Glutamatergic neuron (in vitro differentiated cells): ENCODE results near the gene LRRC30. TPM values are rescaled to one million over a fixed set of nuclear protein-coding genes. Genes with fewer than 3 reads are reported as not detected.

Experiments
- DNase-seq: peaks from one replicate; pipeline ENCODE4 v3.0.0; 2022
- H3K27ac Mint-ChIP-seq: one replicate; pipeline ENCODE4 v1.8.0; 2020; ENCODE audit warnings: mild to moderate bottlenecking, mixed read lengths, inconsistent platforms; ENCODE audit not compliant: unreplicated experiment
- H3K27me3 Mint-ChIP-seq: one replicate; pipeline ENCODE4 v1.8.0; 2020; ENCODE audit warnings: mild to moderate bottlenecking, moderate library complexity, mixed read lengths, inconsistent platforms; ENCODE audit not compliant: unreplicated experiment
- H3K36me3 Mint-ChIP-seq: one replicate; pipeline ENCODE4 v1.8.0; 2020; ENCODE audit warnings: mild to moderate bottlenecking, mixed read lengths, inconsistent platforms; ENCODE audit not compliant: unreplicated experiment
- H3K4me1 Mint-ChIP-seq: one replicate; pipeline ENCODE4 v1.8.0; 2020; ENCODE audit warnings: mild to moderate bottlenecking, low read depth, mixed read lengths, inconsistent platforms; ENCODE audit not compliant: unreplicated experiment
- H3K4me3 Mint-ChIP-seq: one replicate; pipeline ENCODE4 v1.8.0; 2020; ENCODE audit warnings: mild to moderate bottlenecking, mixed read lengths, inconsistent platforms; ENCODE audit not compliant: unreplicated experiment
- H3K9me3 Mint-ChIP-seq: one replicate; pipeline ENCODE4 v1.8.0; 2020; ENCODE audit warnings: mild to moderate bottlenecking, moderate library complexity, mixed read lengths, inconsistent platforms; ENCODE audit not compliant: unreplicated experiment
- long read RNA-seq: library from polyadenylated mRNA; unstranded; transcript quantifications from one replicate; pipeline ENCODE4 v2.0.0, GENCODE V29; 2020; ENCODE audit not compliant: unreplicated experiment
- total RNA-seq: library from RNA; stranded (reverse); fragmentation: NEBNext Ultra II Directional; extraction: Animal tissue kit (Norgen Biotek cat#: 25700); gene quantifications from one replicate; pipeline ENCODE4 v1.2.1, GENCODE V29; 2021; ENCODE audit not compliant: unreplicated experiment
- TF ChIP-seq, protein P1 (sequence below): fragments of 200-600 bp; sonication (generic); IDR thresholded peaks from one replicate; pipeline ENCODE4 v1.5.0; 2021; ENCODE audit not compliant: partially characterized antibody, unreplicated experiment

The LRRC30 gene
- total RNA-seq = not detected
- long read RNA-seq = 0 reads

DNA sequence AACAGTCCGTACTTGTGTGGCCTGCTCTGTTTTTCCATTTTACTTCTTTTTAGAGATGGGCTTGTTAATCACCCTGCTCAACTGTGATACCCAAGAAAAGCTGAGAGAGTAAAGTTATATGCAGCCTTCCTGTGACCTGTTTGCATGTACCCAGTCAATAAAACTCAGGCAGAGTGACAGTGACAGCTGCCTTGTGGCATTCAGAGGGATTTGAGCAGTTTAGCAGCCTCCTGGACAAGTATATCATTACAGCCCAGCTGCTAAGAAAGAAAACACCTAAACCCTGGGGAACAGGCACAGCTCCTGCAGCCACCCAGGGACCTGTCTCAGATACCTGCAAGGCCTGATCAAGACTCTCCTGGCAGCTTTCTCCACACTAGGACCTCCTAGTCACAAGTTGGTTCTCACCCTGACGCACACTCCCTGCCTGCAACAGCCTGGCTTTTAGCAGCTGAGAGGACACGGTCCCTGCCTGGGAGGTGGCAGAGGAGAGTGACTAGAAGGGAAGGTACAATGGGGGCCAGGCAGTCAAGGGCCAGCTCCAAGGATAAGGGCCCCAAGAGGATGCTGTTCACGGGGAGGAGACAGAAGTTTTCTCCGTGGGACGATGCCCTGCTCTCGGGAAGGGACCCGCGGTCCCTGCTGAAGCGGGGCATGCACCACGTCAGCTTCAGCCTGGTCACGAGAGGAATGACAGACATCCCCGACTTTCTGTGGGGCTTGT is at the start of gene LRRC30:
Gene LRRC30 (plus strand): TSS at position 464 of the 724 bp plus-strand sequence. CDS start 50 bp downstream, at position 514.
- Mint-ChIP-seq H3K4me3 (no peak within 1 kb of the TSS), H3K36me3 (no peaks in the 10 kb centered on the region), H3K27ac (no peak within 1 kb of the TSS), H3K27me3 (peaks cover 2% of the 10 kb centered on the region), H3K4me1 (peaks cover 1% of the 10 kb centered on the region), H3K9me3 (peaks cover 3% of the 10 kb centered on the region)
- TF ChIP-seq, protein P1, sequence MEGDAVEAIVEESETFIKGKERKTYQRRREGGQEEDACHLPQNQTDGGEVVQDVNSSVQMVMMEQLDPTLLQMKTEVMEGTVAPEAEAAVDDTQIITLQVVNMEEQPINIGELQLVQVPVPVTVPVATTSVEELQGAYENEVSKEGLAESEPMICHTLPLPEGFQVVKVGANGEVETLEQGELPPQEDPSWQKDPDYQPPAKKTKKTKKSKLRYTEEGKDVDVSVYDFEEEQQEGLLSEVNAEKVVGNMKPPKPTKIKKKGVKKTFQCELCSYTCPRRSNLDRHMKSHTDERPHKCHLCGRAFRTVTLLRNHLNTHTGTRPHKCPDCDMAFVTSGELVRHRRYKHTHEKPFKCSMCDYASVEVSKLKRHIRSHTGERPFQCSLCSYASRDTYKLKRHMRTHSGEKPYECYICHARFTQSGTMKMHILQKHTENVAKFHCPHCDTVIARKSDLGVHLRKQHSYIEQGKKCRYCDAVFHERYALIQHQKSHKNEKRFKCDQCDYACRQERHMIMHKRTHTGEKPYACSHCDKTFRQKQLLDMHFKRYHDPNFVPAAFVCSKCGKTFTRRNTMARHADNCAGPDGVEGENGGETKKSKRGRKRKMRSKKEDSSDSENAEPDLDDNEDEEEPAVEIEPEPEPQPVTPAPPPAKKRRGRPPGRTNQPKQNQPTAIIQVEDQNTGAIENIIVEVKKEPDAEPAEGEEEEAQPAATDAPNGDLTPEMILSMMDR = no peak
- no peak for DNase-seq

DNA sequence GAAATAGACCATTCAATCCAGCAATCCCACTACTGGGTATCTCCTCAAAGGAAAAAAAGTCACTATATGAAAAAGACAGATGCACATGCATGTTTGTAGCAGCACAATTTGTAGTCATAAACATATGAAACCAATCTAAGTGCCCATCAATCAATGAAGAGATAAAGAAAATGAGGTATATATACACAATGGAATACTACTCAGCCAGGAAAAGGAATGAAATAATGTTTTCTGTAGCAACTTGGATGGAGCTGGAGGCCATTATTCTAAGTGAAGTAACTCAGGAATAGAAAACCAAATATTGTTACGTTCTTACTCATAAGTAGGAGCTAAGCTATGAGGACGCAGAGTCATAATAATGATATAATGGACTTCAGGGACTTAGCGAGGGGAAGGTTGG is 45.2 kb upstream of the LRRC30 start:
- Mint-ChIP-seq H3K36me3 (no peaks in the 10 kb centered on the region), H3K27me3 (peaks cover 2% of the 10 kb centered on the region), H3K4me1 (peaks cover 7% of the 10 kb centered on the region), H3K4me3 (no peak overlapping the region), H3K27ac (no peak overlapping the region), H3K9me3 (peaks cover 5% of the 10 kb centered on the region)
- TF ChIP-seq, protein P1 = no peak
- no peak for DNase-seq

DNA sequence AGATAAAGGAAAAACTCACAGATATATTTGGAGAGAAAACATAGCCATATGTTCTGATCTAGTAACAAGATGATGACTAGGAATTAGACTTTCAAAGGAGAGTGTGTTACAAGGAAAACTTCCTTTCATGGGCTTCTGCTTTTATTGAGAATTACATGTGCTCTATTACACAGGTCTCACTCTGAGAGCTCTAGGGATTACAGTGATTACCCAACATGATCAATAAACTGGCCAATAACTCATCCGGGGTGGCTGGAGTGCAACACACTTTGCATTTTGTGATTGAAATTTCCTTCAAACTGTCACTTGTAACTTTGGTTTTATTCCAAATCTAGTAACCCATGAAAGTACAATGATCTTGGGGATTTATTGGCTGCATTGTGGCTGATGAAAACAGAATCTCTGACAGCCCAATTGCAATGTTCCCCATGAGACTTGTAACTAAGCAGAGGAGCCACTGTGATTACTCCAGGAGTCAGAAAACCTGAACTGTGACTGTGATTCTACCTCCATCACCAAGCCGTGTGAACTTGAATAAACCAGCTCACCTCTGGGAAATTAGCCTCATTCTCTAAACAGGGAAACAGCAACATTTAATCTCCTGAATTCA is 40.2 kb upstream of the LRRC30 start:
- TF ChIP-seq, protein P1 = no peak
- Mint-ChIP-seq H3K27me3 (peaks cover 2% of the 10 kb centered on the region), H3K36me3 (no peaks in the 10 kb centered on the region), H3K27ac (no peak overlapping the region), H3K4me3 (no peak overlapping the region), H3K4me1 (peaks cover 21% of the 10 kb centered on the region), H3K9me3 (peaks cover 2% of the 10 kb centered on the region)
- no peak for DNase-seq

DNA sequence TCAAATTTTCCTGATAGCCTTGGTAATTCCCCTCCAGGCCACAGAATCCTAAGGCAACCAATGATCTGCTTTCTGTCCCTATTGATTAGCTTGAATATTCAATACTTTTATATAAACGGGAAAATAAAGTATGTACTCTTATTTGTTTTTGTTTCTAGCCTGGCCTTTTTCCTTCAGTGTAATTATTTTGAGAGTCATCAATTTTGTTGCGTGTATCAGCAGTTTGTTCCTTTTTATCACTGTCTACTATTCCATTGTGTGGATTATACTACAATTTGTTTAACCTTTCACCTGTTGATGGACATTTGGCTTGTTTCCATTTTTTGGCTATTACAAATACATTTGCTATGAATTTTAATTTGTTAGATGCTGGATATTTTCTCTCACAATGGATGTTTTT is 39.2 kb upstream of the LRRC30 start:
- Mint-ChIP-seq H3K27ac (no peak overlapping the region), H3K36me3 (no peaks in the 10 kb centered on the region), H3K4me3 (no peak overlapping the region), H3K27me3 (no peaks in the 10 kb centered on the region), H3K4me1 (peaks cover 21% of the 10 kb centered on the region), H3K9me3 (peaks cover 2% of the 10 kb centered on the region)
- TF ChIP-seq, protein P1 = no peak
- DNase-seq = no peak

DNA sequence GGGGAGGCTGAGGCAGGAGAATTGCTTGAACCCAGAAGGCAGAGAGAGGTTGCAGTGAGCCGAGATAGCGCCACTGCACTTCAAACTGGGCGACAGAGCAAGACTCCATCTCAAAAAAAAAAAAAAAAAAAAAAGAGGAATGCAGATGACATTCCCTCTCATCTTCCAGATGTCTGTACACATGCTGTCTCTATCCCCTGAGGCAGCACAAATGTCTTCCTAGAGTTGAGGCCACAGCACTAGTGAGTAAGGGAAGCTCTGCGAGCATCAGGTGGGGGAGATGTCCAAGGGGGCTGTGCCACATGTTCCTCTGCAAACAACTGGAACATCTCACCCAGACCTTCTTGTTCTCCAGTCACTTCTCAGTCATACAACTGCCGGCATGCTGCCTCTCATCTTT is 35.6 kb upstream of the LRRC30 start:
- Mint-ChIP-seq H3K36me3 (no peaks in the 10 kb centered on the region), H3K27me3 (peaks cover 2% of the 10 kb centered on the region), H3K9me3 (peaks cover 2% of the 10 kb centered on the region), H3K4me1 (peaks cover 18% of the 10 kb centered on the region), H3K27ac (no peak overlapping the region), H3K4me3 (no peak overlapping the region)
- TF ChIP-seq, protein P1 = no peak
- DNase-seq = no peak
